HG03378 (cell line): ENCODE data around the gene PTGES.
"Not testable (repeated sequence)": the region's sequence is repeated elsewhere in the genome, so short reads cannot be mapped to it uniquely, and the experiment has no call there.

Experiments
- ATAC-seq: cut with Tn5 transposase; IDR thresholded peaks from one replicate; pipeline ENCODE4 v1.9.1; 2021; ENCODE audit warnings: mild to moderate bottlenecking, moderate library complexity; ENCODE audit not compliant: unreplicated experiment

Gene PTGES

GRCh38 chr9:129770741-129771140 is 17.9 kb upstream of the PTGES start:
- ATAC-seq = no peak

- ATAC-seq = no peak
Measured at GRCh38 chr9:129769669-129770068, 16.8 kb upstream of the PTGES start.

- ATAC-seq = no peak
Measured at GRCh38 chr9:129768486-129768885, 15.6 kb upstream of the PTGES start.

- no peak for ATAC-seq
Measured at GRCh38 chr9:129765764-129766317, 13.0 kb upstream of the PTGES start.

GRCh38 chr9:129762985-129763926 is 10.4 kb upstream of the PTGES start:
- ATAC-seq = no peak

- not testable (repeated sequence) for ATAC-seq
Measured at GRCh38 chr9:129762370-129762984, 9.6 kb upstream of the PTGES start.

GRCh38 chr9:129761901-129762369 is 9.1 kb upstream of the PTGES start:
- no peak for ATAC-seq

GRCh38 chr9:129761293-129761900 is 8.6 kb upstream of the PTGES start:
- no peak for ATAC-seq

GRCh38 chr9:129760784-129761183 is 7.9 kb upstream of the PTGES start:
- not testable (repeated sequence) for ATAC-seq

GRCh38 chr9:129759804-129760502 is 7.1 kb upstream of the PTGES start:
- no peak for ATAC-seq

- ATAC-seq = no peak
Measured at GRCh38 chr9:129759319-129759718, 6.5 kb upstream of the PTGES start.

- no peak for ATAC-seq
Measured at GRCh38 chr9:129757045-129757444, 4.2 kb upstream of the PTGES start.

GRCh38 chr9:129756191-129756590 is 3.3 kb upstream of the PTGES start:
- no peak for ATAC-seq

- no peak for ATAC-seq
Measured at GRCh38 chr9:129755151-129755550, 2.3 kb upstream of the PTGES start.

GRCh38 chr9:129751841-129752801 is 721 bp downstream of the PTGES start:
- no peak for ATAC-seq

- no peak for ATAC-seq
Measured at GRCh38 chr9:129750013-129750638, 2.7 kb downstream of the PTGES start.

GRCh38 chr9:129749575-129749974 is 3.3 kb downstream of the PTGES start:
- no peak for ATAC-seq

- not testable (repeated sequence) for ATAC-seq
Measured at GRCh38 chr9:129749052-129749451, 3.8 kb downstream of the PTGES start.

GRCh38 chr9:129748249-129748648 is 4.6 kb downstream of the PTGES start:
- no peak for ATAC-seq
